WTC11 (cell line): Measurements from ENCODE around the gene LRMDA. TPM values are rescaled to one million over a fixed set of nuclear protein-coding genes. Genes with fewer than 3 reads are reported as not detected.

Experiments
- ATAC-seq: fragments of 200-7000 bp; cut with Tn5 transposase; 2 replicates; pipeline ENCODE4 v1.10.0; 2021; ENCODE audit warnings: mild to moderate bottlenecking, moderate library complexity
- CTCF ChIA-PET: fragments of 300-600 bp; sonication (Branson Sonifier 250); formaldehyde crosslinking; loops from one replicate; lab custom pipeline; 2021; ENCODE audit warnings: antibody characterized with exemption; lab: Charles Lee
- POLR2A ChIA-PET: fragments of 350-600 bp; sonication (Branson Sonifier 250); formaldehyde crosslinking; loops from one replicate; lab custom pipeline; 2021; ENCODE audit warnings: antibody characterized with exemption; lab: Charles Lee
- DNase-seq: peaks from one replicate; pipeline ENCODE4 v3.0.0; 2021; ENCODE audit warnings: low spot score
- H3K27ac Mint-ChIP-seq: 2 replicates; pipeline ENCODE4 v1.8.0; 2021; ENCODE audit warnings: mixed read lengths
- H3K27me3 Mint-ChIP-seq: 2 replicates; pipeline ENCODE4 v1.8.0; 2021; ENCODE audit warnings: low read depth, mild to moderate bottlenecking, moderate library complexity, mixed read lengths
- H3K36me3 Mint-ChIP-seq: 2 replicates; pipeline ENCODE4 v1.8.0; 2021; ENCODE audit warnings: mixed read lengths
- H3K4me1 Mint-ChIP-seq: 2 replicates; pipeline ENCODE4 v1.8.0; 2022; ENCODE audit warnings: mixed read lengths
- H3K4me3 Mint-ChIP-seq: 2 replicates; pipeline ENCODE4 v1.8.0; 2021; ENCODE audit warnings: mild to moderate bottlenecking, moderate library complexity, mixed read lengths
- H3K9me3 Mint-ChIP-seq: 2 replicates; pipeline ENCODE4 v1.8.0; 2021; ENCODE audit warnings: mixed read lengths
- AFF4 ChIP-seq: sonication (generic); formaldehyde crosslinking; IDR thresholded peaks from 2 replicates; pipeline ENCODE4 v1.8.1; 2023; ENCODE audit warnings: mild to moderate bottlenecking, missing genetic modification reagents, borderline replicate concordance
- CBFB ChIP-seq: sonication (generic); formaldehyde crosslinking; IDR thresholded peaks from 2 replicates; pipeline ENCODE4 v1.8.1; 2022; ENCODE audit warnings: mild to moderate bottlenecking, low read depth, missing genetic modification reagents
- CDX4 ChIP-seq: fragments of 250-450 bp; sonication (Bioruptor Pico); IDR thresholded peaks from 2 replicates; pipeline ENCODE4 v1.9.0; 2021; ENCODE audit warnings: moderate library complexity, mild to moderate bottlenecking, inconsistent platforms, borderline replicate concordance
- EMX1 ChIP-seq: fragments of 250-450 bp; sonication (Bioruptor Pico); IDR thresholded peaks from 2 replicates; pipeline ENCODE4 v1.8.0; 2021; ENCODE audit warnings: mild to moderate bottlenecking
- FOXP1 ChIP-seq: sonication (generic); formaldehyde crosslinking; IDR thresholded peaks from 2 replicates; pipeline ENCODE4 v1.8.0; 2022; ENCODE audit warnings: missing genetic modification reagents, mild to moderate bottlenecking, moderate library complexity, borderline replicate concordance
- GRHL2 ChIP-seq: fragments of 250-450 bp; sonication (Bioruptor Pico); IDR thresholded peaks from 2 replicates; pipeline ENCODE4 v1.8.0; 2022; ENCODE audit warnings: mild to moderate bottlenecking, moderate library complexity; ENCODE audit not compliant: insufficient replicate concordance, severe bottlenecking
- JUN ChIP-seq: sonication (generic); formaldehyde crosslinking; IDR thresholded peaks from 2 replicates; pipeline ENCODE4 v1.8.0; 2023; ENCODE audit warnings: mild to moderate bottlenecking, missing genetic modification reagents
- MAX ChIP-seq: sonication (generic); formaldehyde crosslinking; IDR thresholded peaks from 2 replicates; pipeline ENCODE4 v1.8.0; 2022; ENCODE audit warnings: mild to moderate bottlenecking, missing genetic modification reagents
- MYBL2 ChIP-seq: sonication (generic); formaldehyde crosslinking; IDR thresholded peaks from 2 replicates; pipeline ENCODE4 v1.8.1; 2023; ENCODE audit warnings: mild to moderate bottlenecking, moderate library complexity, missing genetic modification reagents
- OVOL2 ChIP-seq: fragments of 250-450 bp; sonication (Bioruptor Pico); IDR thresholded peaks from 2 replicates; pipeline ENCODE4 v1.9.0; 2021; ENCODE audit warnings: mild to moderate bottlenecking, borderline replicate concordance
- PRDM15 ChIP-seq: sonication (generic); formaldehyde crosslinking; IDR thresholded peaks from 2 replicates; pipeline ENCODE4 v1.8.0; 2022; ENCODE audit warnings: missing genetic modification reagents
- PREB ChIP-seq: sonication (generic); formaldehyde crosslinking; IDR thresholded peaks from 2 replicates; pipeline ENCODE4 v1.8.1; 2022; ENCODE audit warnings: mild to moderate bottlenecking, missing genetic modification reagents, moderate library complexity, borderline replicate concordance
- SP1 ChIP-seq: sonication (generic); formaldehyde crosslinking; conservative IDR thresholded peaks from 2 replicates; pipeline ENCODE4 v1.8.1; 2022; ENCODE audit warnings: missing genetic modification reagents
- ZBTB21 ChIP-seq: sonication (generic); formaldehyde crosslinking; IDR thresholded peaks from 2 replicates; pipeline ENCODE4 v1.8.1; 2023; ENCODE audit warnings: mild to moderate bottlenecking, missing genetic modification reagents, borderline replicate concordance
- ZMAT4 ChIP-seq: fragments of 250-450 bp; sonication (Bioruptor Pico); IDR thresholded peaks from 2 replicates; pipeline ENCODE4 v1.9.0; 2021; ENCODE audit warnings: mild to moderate bottlenecking
- ZNF138 ChIP-seq: sonication (generic); formaldehyde crosslinking; conservative IDR thresholded peaks from 2 replicates; pipeline ENCODE4 v1.8.1; 2022; ENCODE audit warnings: mild to moderate bottlenecking, moderate library complexity, missing genetic modification reagents
- ZNF263 ChIP-seq: sonication (generic); formaldehyde crosslinking; IDR thresholded peaks from 2 replicates; pipeline ENCODE4 v1.8.1; 2022; ENCODE audit warnings: low read depth, mild to moderate bottlenecking, moderate library complexity, missing genetic modification reagents
- ZNF416 ChIP-seq: fragments of 250-450 bp; sonication (Bioruptor Pico); IDR thresholded peaks from 2 replicates; pipeline ENCODE4 v1.9.0; 2021; ENCODE audit warnings: mild to moderate bottlenecking, inconsistent platforms
- total RNA-seq: library from RNA; stranded (reverse); gene quantifications from 3 replicates; pipeline ENCODE4 v1.2.3, GENCODE V29; 2021
- TF ChIP-seq, protein P1 (sequence below): sonication (generic); formaldehyde crosslinking; IDR thresholded peaks from 2 replicates; pipeline ENCODE4 v1.8.0; 2022; ENCODE audit warnings: mild to moderate bottlenecking, missing genetic modification reagents
- TF ChIP-seq, protein P2 (sequence below): fragments of 250-450 bp; sonication (Bioruptor Pico); IDR thresholded peaks from 2 replicates; pipeline ENCODE4 v1.9.0; 2021; ENCODE audit warnings: mild to moderate bottlenecking

The LRMDA gene
- total RNA-seq, 1 experiment from 2014 or later, result 0.92 TPM

- 0 out of 2 replicates have a peak, but pooled peaks cover 3% of the 10 kb centered on the region for H3K4me1 Mint-ChIP-seq
- CTCF ChIA-PET, result no interaction called here
- TF ChIP-seq ZMAT4 (CRISPR knock-in tag) (no peak), EMX1 (no peak), CBFB (no peak), MAX (CRISPR knock-in tag) (no peak), ZNF263 (no peak), FOXP1 (CRISPR knock-in tag) (no peak), GRHL2 (CRISPR knock-in tag) (no peak), JUN (CRISPR knock-in tag) (no peak), PREB (CRISPR knock-in tag) (no peak), AFF4 (CRISPR knock-in tag) (no peak), SP1 (CRISPR knock-in tag) (no peak), ZBTB21 (no peak), PRDM15 (CRISPR knock-in tag) (no peak), ZNF138 (no peak), CDX4 (CRISPR knock-in tag) (no peak), OVOL2 (no peak), ZNF416 (CRISPR knock-in tag) (no peak), MYBL2 (CRISPR knock-in tag) (no peak)
- TF ChIP-seq, protein P1, sequence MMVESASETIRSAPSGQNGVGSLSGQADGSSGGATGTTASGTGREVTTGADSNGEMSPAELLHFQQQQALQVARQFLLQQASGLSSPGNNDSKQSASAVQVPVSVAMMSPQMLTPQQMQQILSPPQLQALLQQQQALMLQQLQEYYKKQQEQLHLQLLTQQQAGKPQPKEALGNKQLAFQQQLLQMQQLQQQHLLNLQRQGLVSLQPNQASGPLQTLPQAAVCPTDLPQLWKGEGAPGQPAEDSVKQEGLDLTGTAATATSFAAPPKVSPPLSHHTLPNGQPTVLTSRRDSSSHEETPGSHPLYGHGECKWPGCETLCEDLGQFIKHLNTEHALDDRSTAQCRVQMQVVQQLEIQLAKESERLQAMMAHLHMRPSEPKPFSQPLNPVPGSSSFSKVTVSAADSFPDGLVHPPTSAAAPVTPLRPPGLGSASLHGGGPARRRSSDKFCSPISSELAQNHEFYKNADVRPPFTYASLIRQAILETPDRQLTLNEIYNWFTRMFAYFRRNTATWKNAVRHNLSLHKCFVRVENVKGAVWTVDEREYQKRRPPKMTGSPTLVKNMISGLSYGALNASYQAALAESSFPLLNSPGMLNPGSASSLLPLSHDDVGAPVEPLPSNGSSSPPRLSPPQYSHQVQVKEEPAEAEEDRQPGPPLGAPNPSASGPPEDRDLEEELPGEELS (CRISPR knock-in tag), result no peak
- TF ChIP-seq, protein P2, sequence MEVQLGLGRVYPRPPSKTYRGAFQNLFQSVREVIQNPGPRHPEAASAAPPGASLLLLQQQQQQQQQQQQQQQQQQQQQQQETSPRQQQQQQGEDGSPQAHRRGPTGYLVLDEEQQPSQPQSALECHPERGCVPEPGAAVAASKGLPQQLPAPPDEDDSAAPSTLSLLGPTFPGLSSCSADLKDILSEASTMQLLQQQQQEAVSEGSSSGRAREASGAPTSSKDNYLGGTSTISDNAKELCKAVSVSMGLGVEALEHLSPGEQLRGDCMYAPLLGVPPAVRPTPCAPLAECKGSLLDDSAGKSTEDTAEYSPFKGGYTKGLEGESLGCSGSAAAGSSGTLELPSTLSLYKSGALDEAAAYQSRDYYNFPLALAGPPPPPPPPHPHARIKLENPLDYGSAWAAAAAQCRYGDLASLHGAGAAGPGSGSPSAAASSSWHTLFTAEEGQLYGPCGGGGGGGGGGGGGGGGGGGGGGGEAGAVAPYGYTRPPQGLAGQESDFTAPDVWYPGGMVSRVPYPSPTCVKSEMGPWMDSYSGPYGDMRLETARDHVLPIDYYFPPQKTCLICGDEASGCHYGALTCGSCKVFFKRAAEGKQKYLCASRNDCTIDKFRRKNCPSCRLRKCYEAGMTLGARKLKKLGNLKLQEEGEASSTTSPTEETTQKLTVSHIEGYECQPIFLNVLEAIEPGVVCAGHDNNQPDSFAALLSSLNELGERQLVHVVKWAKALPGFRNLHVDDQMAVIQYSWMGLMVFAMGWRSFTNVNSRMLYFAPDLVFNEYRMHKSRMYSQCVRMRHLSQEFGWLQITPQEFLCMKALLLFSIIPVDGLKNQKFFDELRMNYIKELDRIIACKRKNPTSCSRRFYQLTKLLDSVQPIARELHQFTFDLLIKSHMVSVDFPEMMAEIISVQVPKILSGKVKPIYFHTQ (CRISPR knock-in tag), result no peak
- TF ChIP-seq, all 79 proteins: peak for 0
- Mint-ChIP-seq H3K36me3 (no peaks in the 10 kb centered on the region), H3K9me3 (0 out of 2 replicates have a peak, but pooled peaks cover 3% of the 10 kb centered on the region), H3K27me3 (no peaks in the 10 kb centered on the region; the same call in 1 of the 2 replicates), H3K27ac (no peak overlapping the region), H3K4me3 (no peak overlapping the region)
- ATAC-seq (no peak), DNase-seq (no peak)
- POLR2A ChIA-PET, result no interaction called here
Observed at GRCh38 chr10:75726522-75727483, 295.4 kb downstream of the LRMDA start.
